ACC112 (cell line): ENCODE measurements around the gene UNC45A.

Source experiments
- H2AFZ ChIP-seq: fragments of 200-600 bp; sonication (generic); one replicate; pipeline ENCODE4 v1.6.0; 2017; ENCODE audit warnings: antibody characterized with exemption, low read length; ENCODE audit not compliant: unreplicated experiment
- H3K27ac ChIP-seq: fragments of 200-600 bp; sonication (generic); 2 replicates; pipeline ENCODE4 v1.5.1; 2014; ENCODE audit warnings: low read depth, mild to moderate bottlenecking, antibody characterized with exemption, low read length, moderate library complexity
- H3K27me3 ChIP-seq: fragments of 200-600 bp; sonication (generic); 2 replicates; pipeline ENCODE4 v1.6.1; 2014; ENCODE audit warnings: mild to moderate bottlenecking, antibody characterized with exemption, low read length, moderate library complexity, mixed read lengths; ENCODE audit not compliant: insufficient read depth
- H3K36me3 ChIP-seq: fragments of 200-600 bp; sonication (generic); 2 replicates; pipeline ENCODE4 v1.6.1; 2016; ENCODE audit warnings: mild to moderate bottlenecking, antibody characterized with exemption, low read length, moderate library complexity, mixed read lengths; ENCODE audit not compliant: insufficient read depth
- H3K4me1 ChIP-seq: fragments of 200-600 bp; sonication (generic); one replicate; pipeline ENCODE4 v1.6.1; 2016; ENCODE audit warnings: low read length, mixed read lengths; ENCODE audit not compliant: insufficient read depth, unreplicated experiment, control insufficient read depth
- H3K4me3 ChIP-seq: fragments of 200-600 bp; sonication (generic); 2 replicates; pipeline ENCODE4 v1.5.1; 2014; ENCODE audit warnings: mild to moderate bottlenecking, low read depth, low read length
- H3K79me2 ChIP-seq: fragments of 200-600 bp; sonication (generic); one replicate; pipeline ENCODE4 v1.6.0; 2016; ENCODE audit warnings: low read length; ENCODE audit not compliant: control insufficient read depth, unreplicated experiment, insufficient read depth

Gene UNC45A

DNA sequence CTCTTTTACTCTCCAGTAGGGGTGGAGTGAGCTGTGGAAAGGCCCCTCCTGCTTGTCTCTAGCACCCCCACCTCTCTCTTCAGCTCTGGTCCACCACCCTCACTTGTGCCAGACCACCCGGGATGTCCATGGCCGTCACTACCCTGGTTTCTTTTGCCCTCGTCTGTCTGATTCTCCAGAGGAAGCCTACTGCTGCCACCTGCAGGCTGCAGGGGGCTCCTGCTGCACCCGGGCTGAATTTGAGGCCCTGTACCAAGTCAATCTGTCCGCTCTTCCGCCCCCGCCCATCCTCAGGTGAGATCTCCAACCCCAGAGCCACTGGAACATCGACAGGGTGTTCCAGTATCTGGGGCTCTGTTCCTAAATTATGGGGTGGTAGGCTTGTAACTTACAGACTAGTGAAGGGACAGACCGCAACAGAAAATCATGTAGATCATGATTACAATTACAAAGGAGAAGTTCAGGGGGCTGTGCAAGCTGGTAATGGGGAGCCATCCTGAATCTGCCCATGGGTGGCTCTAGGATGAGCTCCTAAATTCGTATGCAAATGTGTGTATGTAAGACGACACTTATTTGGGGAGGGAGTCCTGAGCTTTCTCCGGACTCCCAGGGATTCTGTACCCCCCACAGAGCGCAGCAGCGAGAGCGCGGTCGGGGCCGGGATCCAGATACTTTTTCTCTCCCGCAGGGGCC lies 683 bp upstream of the UNC45A start:
- H3K79me2 ChIP-seq, result peaks cover 23% of the 10 kb centered on the region
- H2AFZ ChIP-seq, result peak overlapping the region; percentile 59
- peaks cover 5% of the 10 kb centered on the region; the same call in 1 of the 2 replicates for H3K36me3 ChIP-seq
- no peak overlapping the region for H3K27ac ChIP-seq
- peak overlapping the region; percentile 99 for H3K4me3 ChIP-seq
- no peaks in the 10 kb centered on the region for H3K27me3 ChIP-seq
- H3K4me1 ChIP-seq, result peaks cover 20% of the 10 kb centered on the region

- Histone ChIP-seq H3K27ac (no peak overlapping the region), H3K36me3 (peaks cover 14% of the 10 kb centered on the region; the same call in 1 of the 2 replicates), H3K79me2 (peaks cover 23% of the 10 kb centered on the region), H2AFZ (no peak overlapping the region), H3K4me1 (peaks cover 17% of the 10 kb centered on the region), H3K4me3 (peak overlapping the region; percentile 99), H3K27me3 (no peaks in the 10 kb centered on the region)
These were observed 1.7 kb downstream of the UNC45A start for GRCh38 chr15:90936823-90937222.

DNA sequence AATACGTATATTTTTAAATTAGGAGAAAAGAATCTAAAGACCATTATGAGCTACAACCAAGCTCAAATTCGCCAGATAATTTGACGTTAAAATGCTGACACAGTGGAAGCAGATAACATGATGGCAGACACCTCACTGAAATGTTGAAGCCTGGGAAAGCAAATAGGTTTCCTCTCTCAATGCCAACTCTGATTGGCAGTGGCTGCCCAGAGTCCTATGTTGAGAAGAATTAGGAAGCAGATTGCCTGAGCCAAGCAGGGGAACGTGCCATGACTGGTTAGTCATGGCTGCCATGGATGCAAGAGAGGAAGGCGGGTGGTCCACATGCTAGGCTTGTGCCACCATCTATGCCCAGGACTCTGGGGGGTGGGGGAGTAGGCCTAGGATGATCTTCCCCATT lies 3.2 kb downstream of the UNC45A start:
- Histone ChIP-seq H3K36me3 (peaks cover 17% of the 10 kb centered on the region; the same call in 1 of the 2 replicates), H3K4me1 (peaks cover 16% of the 10 kb centered on the region), H3K4me3 (no peak overlapping the region), H3K27me3 (no peaks in the 10 kb centered on the region), H3K27ac (no peak overlapping the region), H2AFZ (no peak overlapping the region), H3K79me2 (peaks cover 23% of the 10 kb centered on the region)

DNA sequence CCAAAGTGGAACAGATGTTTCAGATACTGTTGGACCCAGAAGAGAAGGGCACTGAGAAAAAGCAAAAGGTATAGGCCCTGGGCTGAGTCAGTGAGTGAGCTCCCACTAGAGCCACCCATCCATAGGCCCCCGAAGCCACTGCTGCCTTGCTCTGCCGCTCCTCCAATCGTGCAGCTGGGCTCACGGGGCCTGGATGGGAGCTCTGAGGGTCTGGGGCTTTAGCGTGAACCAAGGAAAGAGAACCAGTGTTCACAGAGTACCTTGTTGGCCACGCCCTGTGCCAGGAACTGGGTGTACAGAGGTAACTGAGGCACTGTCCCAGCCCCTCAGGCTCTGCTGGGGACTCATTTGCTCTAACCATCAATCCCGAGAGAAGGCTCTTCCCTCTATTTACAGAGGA lies 4.7 kb downstream of the UNC45A start:
- Histone ChIP-seq H3K36me3 (peaks cover 22% of the 10 kb centered on the region; the same call in 1 of the 2 replicates), H2AFZ (no peak overlapping the region), H3K27me3 (no peaks in the 10 kb centered on the region), H3K4me3 (no peak overlapping the region), H3K27ac (no peak overlapping the region), H3K4me1 (peaks cover 12% of the 10 kb centered on the region), H3K79me2 (peaks cover 23% of the 10 kb centered on the region)

GRCh38 chr15:90941038-90941437 lies 6.0 kb downstream of the UNC45A start:
- H3K27me3 ChIP-seq, result no peaks in the 10 kb centered on the region
- peaks cover 26% of the 10 kb centered on the region; the same call in 1 of the 2 replicates for H3K36me3 ChIP-seq
- no peak overlapping the region for H3K4me3 ChIP-seq
- no peak overlapping the region for H3K27ac ChIP-seq
- H3K4me1 ChIP-seq, result peaks cover 10% of the 10 kb centered on the region
- peaks cover 16% of the 10 kb centered on the region for H3K79me2 ChIP-seq
- no peak overlapping the region for H2AFZ ChIP-seq

- Histone ChIP-seq H3K79me2 (peaks cover 6% of the 10 kb centered on the region), H3K27ac (no peak overlapping the region), H2AFZ (no peak overlapping the region), H3K4me1 (no peaks in the 10 kb centered on the region), H3K27me3 (no peaks in the 10 kb centered on the region), H3K4me3 (no peak overlapping the region), H3K36me3 (peaks cover 36% of the 10 kb centered on the region; the same call in 1 of the 2 replicates)
These were observed 7.5 kb downstream of the UNC45A start for GRCh38 chr15:90942354-90943120.

GRCh38 chr15:90945091-90945490 lies 10.0 kb downstream of the UNC45A start:
- Histone ChIP-seq H3K27ac (no peak overlapping the region), H3K4me1 (peaks cover 8% of the 10 kb centered on the region), H3K36me3 (peaks cover 35% of the 10 kb centered on the region; the same call in 1 of the 2 replicates)

GRCh38 chr15:90946538-90946937 lies 11.5 kb downstream of the UNC45A start:
- H3K27ac ChIP-seq, result no peak overlapping the region
- no peak overlapping the region for H3K4me3 ChIP-seq
- H3K36me3 ChIP-seq, result peaks cover 40% of the 10 kb centered on the region; the same call in 1 of the 2 replicates
- H2AFZ ChIP-seq, result no peak overlapping the region
- peaks cover 8% of the 10 kb centered on the region for H3K4me1 ChIP-seq
- H3K27me3 ChIP-seq, result no peaks in the 10 kb centered on the region
- H3K79me2 ChIP-seq, result no peaks in the 10 kb centered on the region

More at GRCh38 chr15:90945091-90945490, 10.0 kb downstream of the UNC45A start:
- Histone ChIP-seq H2AFZ (no peak overlapping the region), H3K27me3 (no peaks in the 10 kb centered on the region), H3K79me2 (no peaks in the 10 kb centered on the region), H3K4me3 (no peak overlapping the region)

DNA sequence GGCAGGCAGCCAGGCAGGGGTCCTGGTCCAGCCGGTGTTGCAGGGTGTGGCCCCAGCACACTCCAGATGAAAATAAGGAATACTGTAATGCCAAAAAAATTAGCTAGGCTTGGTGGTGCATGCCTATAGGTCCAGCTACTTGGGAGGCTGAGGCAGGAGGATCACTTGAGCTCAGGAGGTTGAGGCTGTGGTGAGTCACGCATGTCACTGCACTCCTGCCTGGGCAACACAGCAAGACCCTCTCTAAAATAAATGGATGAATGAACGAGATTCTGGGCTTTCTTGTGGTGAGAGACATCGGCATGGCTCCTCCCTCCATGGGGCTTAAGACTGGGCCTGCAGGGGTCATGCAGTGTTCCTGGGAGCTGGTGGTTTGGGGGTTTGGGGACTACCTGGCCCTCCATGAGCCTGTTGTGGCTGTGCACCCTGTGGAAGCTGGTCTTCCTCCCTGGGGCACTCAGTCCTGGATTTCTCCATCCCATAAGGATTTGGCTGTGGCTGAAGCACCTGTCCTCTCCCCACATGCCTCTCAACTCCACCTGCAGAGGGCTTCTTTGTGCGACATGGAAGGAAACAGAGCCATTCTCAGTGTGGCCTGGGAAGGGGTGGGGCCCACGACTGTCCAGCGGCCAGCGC lies 12.0 kb downstream of the UNC45A start:
- Histone ChIP-seq H3K36me3 (peaks cover 45% of the 10 kb centered on the region; the same call in 1 of the 2 replicates), H3K4me1 (peaks cover 8% of the 10 kb centered on the region), H3K27me3 (no peaks in the 10 kb centered on the region)

GRCh38 chr15:90947577-90948357 lies 12.7 kb downstream of the UNC45A start:
- Histone ChIP-seq H3K36me3 (peaks cover 41% of the 10 kb centered on the region; the same call in 1 of the 2 replicates), H3K27me3 (no peaks in the 10 kb centered on the region), H2AFZ (no peak overlapping the region), H3K27ac (no peak overlapping the region), H3K79me2 (no peaks in the 10 kb centered on the region), H3K4me3 (no peak overlapping the region), H3K4me1 (peaks cover 8% of the 10 kb centered on the region)

More for the DNA sequence above, 12.0 kb downstream of the UNC45A start:
- Histone ChIP-seq H3K4me3 (no peak overlapping the region), H2AFZ (no peak overlapping the region), H3K79me2 (no peaks in the 10 kb centered on the region), H3K27ac (no peak overlapping the region)
